ENCODE results near the gene TRDMT1.

The TRDMT1 gene

GRCh38 chr10:17166699-17167098, 34.8 kb downstream of the TRDMT1 start:
- TF ChIP-seq, protein P1, sequence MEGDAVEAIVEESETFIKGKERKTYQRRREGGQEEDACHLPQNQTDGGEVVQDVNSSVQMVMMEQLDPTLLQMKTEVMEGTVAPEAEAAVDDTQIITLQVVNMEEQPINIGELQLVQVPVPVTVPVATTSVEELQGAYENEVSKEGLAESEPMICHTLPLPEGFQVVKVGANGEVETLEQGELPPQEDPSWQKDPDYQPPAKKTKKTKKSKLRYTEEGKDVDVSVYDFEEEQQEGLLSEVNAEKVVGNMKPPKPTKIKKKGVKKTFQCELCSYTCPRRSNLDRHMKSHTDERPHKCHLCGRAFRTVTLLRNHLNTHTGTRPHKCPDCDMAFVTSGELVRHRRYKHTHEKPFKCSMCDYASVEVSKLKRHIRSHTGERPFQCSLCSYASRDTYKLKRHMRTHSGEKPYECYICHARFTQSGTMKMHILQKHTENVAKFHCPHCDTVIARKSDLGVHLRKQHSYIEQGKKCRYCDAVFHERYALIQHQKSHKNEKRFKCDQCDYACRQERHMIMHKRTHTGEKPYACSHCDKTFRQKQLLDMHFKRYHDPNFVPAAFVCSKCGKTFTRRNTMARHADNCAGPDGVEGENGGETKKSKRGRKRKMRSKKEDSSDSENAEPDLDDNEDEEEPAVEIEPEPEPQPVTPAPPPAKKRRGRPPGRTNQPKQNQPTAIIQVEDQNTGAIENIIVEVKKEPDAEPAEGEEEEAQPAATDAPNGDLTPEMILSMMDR (IDR thresholded peaks at IDR 0.05; ENCODE audit: low read depth, low read length) = no peak
- H3K4me3 ChIP-seq (ENCODE audit: low read depth, low read length) = no peak overlapping the region

DNA sequence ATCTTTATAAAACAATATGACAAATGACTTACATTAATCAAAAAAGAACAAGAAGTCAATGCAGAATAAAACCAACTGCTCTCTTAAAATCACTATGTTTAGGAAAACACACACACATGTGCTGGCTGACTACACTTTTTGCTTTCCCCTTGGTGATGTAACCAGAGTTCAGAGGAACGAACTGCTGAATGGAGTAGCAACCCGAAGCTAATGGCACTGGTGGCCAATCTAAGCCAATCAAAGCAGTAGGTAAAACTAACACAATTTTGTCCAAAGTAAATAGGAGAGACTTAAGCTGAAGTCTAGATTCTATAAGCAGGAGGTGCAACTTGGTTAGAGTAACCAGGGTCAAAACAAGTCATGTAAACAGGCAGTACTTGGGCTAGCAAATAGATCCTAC, 38.6 kb downstream of the TRDMT1 start:
- no peak overlapping the region for H3K4me3 ChIP-seq (ENCODE audit: low read depth, low read length)
- TF ChIP-seq, protein P1 (IDR thresholded peaks at IDR 0.05; ENCODE audit: low read depth, low read length) = no peak

- TF ChIP-seq, protein P1 (IDR thresholded peaks at IDR 0.05; ENCODE audit: low read depth, low read length) = no peak
- H3K4me3 ChIP-seq (ENCODE audit: low read depth, low read length) = no peak overlapping the region
These were observed 39.7 kb downstream of the TRDMT1 start for GRCh38 chr10:17161775-17162174.

DNA sequence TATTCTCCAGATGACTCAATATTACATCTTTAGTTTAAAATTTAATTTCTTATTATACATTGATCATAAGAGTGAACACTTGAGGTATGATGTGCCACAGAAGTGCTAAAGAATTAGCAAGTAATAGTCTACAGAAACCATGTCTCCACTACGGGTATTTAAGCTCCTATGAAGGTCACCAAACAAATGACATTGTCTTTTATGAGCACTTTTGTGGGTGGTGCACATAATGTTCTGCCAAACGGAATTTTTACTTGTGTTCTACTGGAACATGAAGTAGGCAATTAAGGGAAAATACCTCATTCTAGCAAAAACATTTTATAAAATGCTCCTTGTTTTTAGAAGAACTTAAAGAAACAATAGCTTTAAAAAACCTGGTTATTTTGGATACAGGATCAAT, 44.4 kb downstream of the TRDMT1 start:
- TF ChIP-seq, protein P1 (IDR thresholded peaks at IDR 0.05; ENCODE audit: low read depth, low read length) = no peak
- H3K4me3 ChIP-seq (ENCODE audit: low read depth, low read length) = no peak overlapping the region

DNA sequence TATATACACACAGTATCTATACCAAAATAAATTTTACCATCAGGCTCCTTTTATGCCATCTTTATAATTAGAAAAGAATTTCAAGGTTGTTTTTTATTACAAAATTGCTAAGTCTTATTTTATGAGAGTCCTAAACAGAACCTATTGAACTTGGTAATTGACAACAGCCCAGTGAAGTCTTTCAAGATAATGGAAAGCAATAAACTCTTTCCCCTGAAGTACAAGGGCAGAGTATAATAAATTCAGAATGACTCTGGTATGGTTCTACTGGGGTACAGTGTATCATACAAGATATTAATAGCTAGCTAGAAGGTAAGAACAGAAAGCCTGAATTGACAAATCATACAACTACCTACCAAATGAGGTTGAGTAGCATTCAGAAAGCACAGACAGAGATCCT, 45.6 kb downstream of the TRDMT1 start:
- H3K4me3 ChIP-seq (ENCODE audit: low read depth, low read length) = no peak overlapping the region
- TF ChIP-seq, protein P1 (IDR thresholded peaks at IDR 0.05; ENCODE audit: low read depth, low read length) = no peak

DNA sequence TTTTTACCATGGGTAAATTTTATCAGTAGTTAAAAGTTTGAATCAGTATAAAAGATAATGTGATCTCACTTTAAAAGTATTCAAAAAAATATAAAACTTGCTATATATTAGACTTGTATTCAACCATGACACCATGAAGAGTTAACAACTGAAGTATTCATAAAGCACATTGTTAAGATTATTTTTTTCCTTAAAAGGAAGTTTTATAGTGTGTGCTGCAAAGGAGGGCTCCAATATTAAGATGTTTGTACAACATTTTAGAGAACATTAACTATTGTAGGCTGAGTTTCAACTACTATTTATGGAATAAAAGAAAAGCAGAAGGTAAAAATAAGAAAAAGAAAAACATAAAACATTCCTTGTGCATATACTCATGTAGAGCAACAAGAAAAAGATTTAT, 47.4 kb downstream of the TRDMT1 start:
- no peak overlapping the region for H3K4me3 ChIP-seq (ENCODE audit: low read depth, low read length)
- TF ChIP-seq, protein P1 (IDR thresholded peaks at IDR 0.05; ENCODE audit: low read depth, low read length) = no peak

GRCh38 chr10:17153321-17153720, 48.2 kb downstream of the TRDMT1 start:
- TF ChIP-seq, protein P1 (IDR thresholded peaks at IDR 0.05; ENCODE audit: low read depth, low read length) = no peak
- H3K4me3 ChIP-seq (ENCODE audit: low read depth, low read length) = no peak overlapping the region

All from WI38 (cell line).